GM19372 (cell line): Measurements from ENCODE around the gene SMO.
"Not testable (repeated sequence)": the region's sequence is repeated elsewhere in the genome, so short reads cannot be mapped to it uniquely, and the experiment has no call there.

Source experiments
- ATAC-seq: cut with Tn5 transposase; IDR thresholded peaks from one replicate; pipeline ENCODE4 v1.9.1; 2021; ENCODE audit warnings: mild to moderate bottlenecking, low read depth, moderate library complexity; ENCODE audit not compliant: unreplicated experiment

Gene SMO

GRCh38 chr7:129227646-129228578 lies 39.5 kb downstream of the SMO start:
- no peak for ATAC-seq

DNA sequence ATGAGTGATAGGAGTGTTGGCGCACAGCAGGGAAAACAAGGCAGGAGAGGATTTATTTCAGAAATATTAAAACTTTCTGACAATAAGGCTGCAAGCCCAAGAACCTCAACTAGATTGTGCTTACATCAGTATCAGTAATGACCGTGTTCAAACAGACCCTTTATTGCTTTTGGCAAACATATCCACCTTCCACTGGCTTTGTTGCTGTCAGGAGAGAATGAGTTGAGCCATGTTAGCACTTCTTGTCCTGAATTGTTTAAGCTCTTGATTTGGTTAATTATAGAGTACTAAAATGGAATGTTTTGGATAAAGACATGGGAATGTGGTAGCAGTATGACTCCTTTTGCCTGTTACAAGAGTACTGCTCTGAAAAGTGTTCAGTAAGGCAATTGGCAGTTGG lies 40.2 kb downstream of the SMO start:
- no peak for ATAC-seq

GRCh38 chr7:129231666-129232065 lies 43.2 kb downstream of the SMO start:
- no peak for ATAC-seq

- no peak for ATAC-seq
Measured at GRCh38 chr7:129238546-129238945, 50.1 kb downstream of the SMO start.

GRCh38 chr7:129240119-129240820 lies 51.8 kb downstream of the SMO start:
- no peak for ATAC-seq

- no peak for ATAC-seq
Measured at GRCh38 chr7:129244220-129244619, 55.8 kb downstream of the SMO start.

DNA sequence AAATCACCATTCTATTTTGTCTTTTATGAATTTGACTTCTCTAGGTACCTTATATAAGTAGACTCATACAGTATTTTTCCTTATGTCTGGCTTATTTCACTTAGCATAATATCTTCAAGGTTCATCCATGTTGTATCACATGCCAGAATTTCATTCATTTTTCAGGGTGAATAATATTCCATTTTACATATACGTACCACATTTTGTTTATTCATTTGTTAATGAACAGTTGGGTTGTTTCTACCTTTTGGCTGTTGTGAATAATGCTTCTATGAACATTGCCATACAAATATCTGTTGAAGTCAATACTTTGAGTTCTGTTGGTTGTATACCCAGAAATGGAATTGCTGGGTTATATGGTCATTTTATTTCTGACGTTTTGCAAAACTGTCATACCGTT lies 57.1 kb downstream of the SMO start:
- ATAC-seq, result no peak

DNA sequence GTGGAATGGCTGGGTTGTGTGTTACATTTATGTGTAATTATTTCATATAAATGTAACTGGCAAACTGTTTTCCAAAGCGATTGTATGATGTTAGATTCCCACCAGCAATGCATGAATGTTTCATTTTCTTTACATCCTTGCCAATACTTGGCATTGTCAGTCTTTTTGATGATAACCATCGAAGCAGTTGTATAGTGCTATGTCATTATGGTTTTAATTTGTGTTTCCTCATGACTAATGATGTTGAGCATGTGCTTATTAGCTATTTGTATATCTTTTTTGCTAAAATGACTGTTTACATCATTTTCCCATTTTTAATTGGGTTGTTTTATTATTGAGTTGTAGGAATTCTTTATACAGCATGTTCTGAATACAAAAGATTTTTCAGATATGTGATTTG lies 58.7 kb downstream of the SMO start:
- ATAC-seq, result no peak

GRCh38 chr7:129252128-129252527 lies 63.7 kb downstream of the SMO start:
- ATAC-seq, result no peak

- not testable (repeated sequence) for ATAC-seq
Measured at GRCh38 chr7:129252603-129253002, 64.2 kb downstream of the SMO start.

DNA sequence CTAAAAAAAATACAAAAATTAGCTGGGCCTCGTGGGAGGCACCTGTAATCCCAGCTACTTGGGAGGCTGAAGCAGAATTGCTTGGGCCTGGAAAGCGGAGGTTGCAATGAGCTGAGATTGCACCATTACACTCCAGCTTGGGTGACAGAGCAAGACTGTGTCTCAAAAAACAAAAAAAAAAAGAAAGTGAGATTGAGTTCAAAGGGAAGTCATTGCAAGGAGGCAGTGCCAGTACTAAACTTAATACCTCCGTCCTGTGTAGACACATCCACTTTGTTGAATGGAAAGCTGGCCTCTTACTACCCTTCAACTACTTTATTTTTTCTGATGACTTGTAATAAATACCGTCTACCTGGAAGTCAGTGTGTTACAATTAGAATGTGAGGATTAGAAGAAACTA lies 67.4 kb downstream of the SMO start:
- no peak for ATAC-seq

- ATAC-seq, result no peak
Measured at GRCh38 chr7:129256221-129256620, 67.8 kb downstream of the SMO start.

DNA sequence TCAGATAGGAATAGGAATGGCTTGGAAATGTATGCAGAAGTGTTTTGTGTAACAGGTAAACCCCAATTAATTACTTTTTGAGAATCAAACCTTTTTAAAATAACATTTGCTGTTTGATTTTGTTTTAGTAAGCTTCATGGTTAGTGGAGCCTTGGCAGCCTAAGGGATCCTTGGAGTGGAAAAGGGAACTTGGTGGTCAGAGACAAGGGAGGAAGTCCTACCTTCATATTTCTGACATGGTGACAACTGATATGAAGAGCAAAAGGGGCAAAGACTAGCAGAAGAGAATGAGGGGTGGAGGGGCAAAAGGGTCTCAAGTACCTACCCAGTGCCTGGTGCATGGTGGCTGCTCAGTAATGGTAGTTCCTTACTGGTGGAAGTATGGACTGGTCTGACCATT lies 68.7 kb downstream of the SMO start:
- no peak for ATAC-seq

DNA sequence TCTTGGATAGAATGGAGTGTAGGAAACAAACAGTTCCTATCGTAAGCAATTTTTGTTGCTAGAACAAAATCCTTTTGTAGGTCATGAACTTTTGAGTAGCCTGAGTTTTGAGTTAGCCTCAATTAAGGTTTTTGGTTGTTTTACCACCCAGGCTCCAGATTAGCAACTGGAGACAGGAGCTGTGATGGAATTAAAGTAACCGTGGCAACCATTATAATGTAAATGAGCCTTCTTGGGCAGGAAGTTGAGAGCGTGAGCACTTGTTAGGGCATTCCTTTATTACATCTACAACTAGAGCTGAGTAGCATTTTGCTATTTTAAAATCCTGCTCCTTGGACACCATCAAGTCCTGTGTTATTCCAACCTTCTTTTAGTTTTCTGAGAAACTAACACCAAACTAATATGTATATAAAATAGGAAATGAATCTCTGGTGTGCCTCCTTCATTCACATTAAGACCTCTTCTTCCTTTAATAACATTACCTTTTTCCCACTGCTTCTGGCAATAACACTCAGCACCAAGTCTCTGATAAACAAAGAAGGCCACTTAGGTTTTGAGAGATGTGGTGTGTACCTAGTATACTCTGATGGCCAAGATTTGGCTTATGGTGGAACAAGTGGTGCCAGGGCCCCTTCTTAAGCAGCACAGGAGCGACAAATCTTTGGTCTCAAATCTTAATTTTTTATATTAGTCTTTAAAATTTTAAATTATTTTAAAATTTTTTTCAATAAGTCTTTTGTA lies 70.4 kb downstream of the SMO start:
- no peak for ATAC-seq

GRCh38 chr7:129262324-129262723 lies 73.9 kb downstream of the SMO start:
- ATAC-seq, result no peak
